ENCODE data around the gene ADAM22. TPM values are rescaled to one million over a fixed set of nuclear protein-coding genes. Genes with fewer than 3 reads are reported as not detected.

Gene ADAM22
- total RNA-seq, 4 donors from 2014 or later: 3.6 to 8.6 (median 5.1) TPM

DNA sequence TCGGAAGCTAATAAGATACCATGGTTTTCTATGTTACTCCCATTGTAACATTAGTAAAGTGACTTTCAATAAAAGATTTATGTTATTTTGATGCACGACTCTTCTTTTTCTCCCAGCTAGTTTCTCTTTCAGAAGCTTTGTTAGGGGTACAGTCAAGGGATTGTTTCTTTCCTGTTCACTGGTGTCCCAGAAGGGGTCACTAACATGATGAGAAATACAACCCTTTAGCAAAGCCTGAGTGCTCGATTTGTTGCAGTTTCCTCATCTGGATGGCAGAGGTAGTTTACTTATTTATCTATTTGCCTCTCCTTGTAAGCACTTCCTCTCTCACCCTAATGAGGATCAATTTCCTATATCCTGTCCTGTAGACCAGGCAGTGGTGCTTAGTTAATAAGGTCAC is 268.7 kb downstream of the ADAM22 start:
- H3K27ac ChIP-seq: no peak overlapping the region
- DNase-seq (ENCODE audit: low spot score in 2 of 2): no peak
- no peaks in the 10 kb centered on the region for H3K9me3 ChIP-seq
- peaks cover 0 to 69% (median 11%) of the 10 kb centered on the region in 3 donors for H3K36me3 ChIP-seq
- TF ChIP-seq EP300 (IDR thresholded peaks at IDR 0.05) (no peak), POLR2A (IDR thresholded peaks at IDR 0.05) (no peak)
- TF ChIP-seq, protein P1, sequence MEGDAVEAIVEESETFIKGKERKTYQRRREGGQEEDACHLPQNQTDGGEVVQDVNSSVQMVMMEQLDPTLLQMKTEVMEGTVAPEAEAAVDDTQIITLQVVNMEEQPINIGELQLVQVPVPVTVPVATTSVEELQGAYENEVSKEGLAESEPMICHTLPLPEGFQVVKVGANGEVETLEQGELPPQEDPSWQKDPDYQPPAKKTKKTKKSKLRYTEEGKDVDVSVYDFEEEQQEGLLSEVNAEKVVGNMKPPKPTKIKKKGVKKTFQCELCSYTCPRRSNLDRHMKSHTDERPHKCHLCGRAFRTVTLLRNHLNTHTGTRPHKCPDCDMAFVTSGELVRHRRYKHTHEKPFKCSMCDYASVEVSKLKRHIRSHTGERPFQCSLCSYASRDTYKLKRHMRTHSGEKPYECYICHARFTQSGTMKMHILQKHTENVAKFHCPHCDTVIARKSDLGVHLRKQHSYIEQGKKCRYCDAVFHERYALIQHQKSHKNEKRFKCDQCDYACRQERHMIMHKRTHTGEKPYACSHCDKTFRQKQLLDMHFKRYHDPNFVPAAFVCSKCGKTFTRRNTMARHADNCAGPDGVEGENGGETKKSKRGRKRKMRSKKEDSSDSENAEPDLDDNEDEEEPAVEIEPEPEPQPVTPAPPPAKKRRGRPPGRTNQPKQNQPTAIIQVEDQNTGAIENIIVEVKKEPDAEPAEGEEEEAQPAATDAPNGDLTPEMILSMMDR (IDR thresholded peaks at IDR 0.05): no peak
- H3K27me3 ChIP-seq: no peaks in the 10 kb centered on the region
- no peaks in the 10 kb centered on the region for H3K4me1 ChIP-seq
- WGBS, 2 donors: 66 to 68% methylated on average over 3 of the region's 3 CpGs
- no peak overlapping the region for H3K4me3 ChIP-seq

DNA sequence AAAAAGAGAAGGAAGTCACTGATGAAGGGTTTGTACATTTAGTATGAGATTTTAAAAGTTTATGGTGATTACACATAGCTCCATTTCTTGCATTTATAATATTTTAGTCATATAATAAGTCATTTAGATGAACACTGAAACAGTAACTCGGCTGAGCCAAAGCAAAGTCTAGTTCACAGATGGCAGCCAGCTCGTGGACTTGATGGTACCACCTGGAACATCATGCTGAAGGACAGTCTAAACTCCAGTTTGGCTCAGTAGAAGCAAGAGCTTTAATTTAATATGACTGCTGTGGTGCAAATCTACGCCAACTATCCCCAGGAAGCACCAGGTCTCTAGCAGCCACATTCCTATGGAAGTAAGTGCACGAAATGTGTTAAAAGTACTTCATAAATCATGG is 269.4 kb downstream of the ADAM22 start:
- Histone ChIP-seq H3K9me3 (no peaks in the 10 kb centered on the region), H3K36me3 (peaks cover 0 to 75% (median 13%) of the 10 kb centered on the region in 3 donors), H3K4me1 (no peaks in the 10 kb centered on the region), H3K4me3 (no peak overlapping the region), H3K27me3 (no peaks in the 10 kb centered on the region), H3K27ac (no peak overlapping the region)
- no peak for TF ChIP-seq POLR2A (IDR thresholded peaks at IDR 0.05)
- TF ChIP-seq, protein P1 (IDR thresholded peaks at IDR 0.05): no peak
- TF ChIP-seq EP300 (IDR thresholded peaks at IDR 0.05): no peak
- no peak for DNase-seq (ENCODE audit: low spot score in 2 of 2)
- 95 to 96% methylated on average over 4 of the region's 4 CpGs for WGBS, 2 donors

DNA sequence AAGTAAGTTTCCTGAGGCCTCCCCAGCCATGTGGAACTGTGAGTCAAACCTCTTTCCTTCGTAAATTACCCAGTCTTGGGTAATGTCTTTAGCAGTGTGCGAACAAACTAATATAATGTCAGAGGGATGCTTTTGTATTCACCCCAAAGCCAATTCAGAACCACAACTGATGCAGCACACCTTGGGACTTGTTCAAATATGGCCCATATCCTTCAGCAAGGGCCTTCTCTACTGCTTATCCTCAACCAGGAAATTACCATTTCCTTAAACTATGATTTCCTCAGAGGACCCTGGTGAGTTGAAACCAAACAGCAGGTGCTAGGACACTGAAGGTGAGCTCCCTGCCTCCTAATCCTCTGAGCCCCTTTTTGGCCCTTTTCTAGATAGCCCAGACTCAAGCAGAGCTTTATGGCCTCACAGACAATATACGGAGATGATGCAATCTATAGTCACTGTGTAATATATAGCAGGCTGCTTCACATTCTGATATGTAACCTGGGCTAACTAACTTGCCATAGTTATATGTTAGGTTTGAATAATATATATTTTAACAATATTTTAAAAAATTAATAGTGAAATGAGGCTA is 270.6 kb downstream of the ADAM22 start:
- Histone ChIP-seq H3K9me3 (no peaks in the 10 kb centered on the region), H3K4me3 (no peak overlapping the region), H3K27me3 (no peaks in the 10 kb centered on the region), H3K36me3 (peaks cover 3 to 86% (median 15%) of the 10 kb centered on the region in 3 donors), H3K4me1 (no peaks in the 10 kb centered on the region), H3K27ac (no peak overlapping the region)
- no peak for DNase-seq (ENCODE audit: low spot score in 2 of 2)
- TF ChIP-seq, protein P1 (IDR thresholded peaks at IDR 0.05): no peak
- TF ChIP-seq POLR2A (IDR thresholded peaks at IDR 0.05): no peak
- no peak for TF ChIP-seq EP300 (IDR thresholded peaks at IDR 0.05)
- WGBS, 2 donors: 93 to 97% methylated on average over 3 of the region's 3 CpGs

DNA sequence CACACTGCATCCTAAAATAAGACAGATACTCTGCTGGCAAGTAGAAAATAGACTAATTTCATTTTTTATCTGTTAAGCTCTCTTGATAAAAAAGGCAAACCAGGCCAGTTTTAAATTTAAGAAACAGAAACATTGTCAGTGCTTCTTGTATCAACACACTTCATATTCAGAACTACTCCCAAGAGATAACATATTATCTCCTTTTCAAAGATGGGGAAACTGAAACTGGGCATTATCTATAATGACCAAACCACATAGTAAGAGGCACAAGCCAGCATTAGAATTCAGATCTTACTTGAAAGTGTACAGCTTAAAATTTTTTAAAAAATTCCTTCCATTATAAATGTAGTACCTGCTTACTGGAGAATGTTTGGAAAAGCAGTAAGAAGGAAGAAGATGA is 271.1 kb downstream of the ADAM22 start:
- Histone ChIP-seq H3K36me3 (peaks cover 3 to 91% (median 20%) of the 10 kb centered on the region in 3 donors), H3K9me3 (no peaks in the 10 kb centered on the region)

DNA sequence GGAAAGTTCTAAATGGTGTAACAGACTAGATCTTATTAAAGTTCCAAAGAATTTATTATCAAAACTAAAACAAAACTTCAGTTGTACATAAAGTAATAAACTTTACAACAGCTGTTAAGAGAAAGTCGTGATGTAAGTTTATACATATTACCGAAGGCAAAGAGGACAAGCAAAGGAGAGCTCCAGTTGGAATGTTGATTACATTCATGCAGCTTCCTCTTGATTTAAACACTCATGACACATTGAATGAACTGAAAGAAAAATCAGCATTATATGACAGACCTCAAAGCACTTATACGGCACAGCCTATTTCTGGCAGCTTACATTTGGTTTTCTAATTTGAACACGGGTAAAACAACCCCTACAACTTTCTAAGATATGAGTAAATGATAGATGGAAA is 272.2 kb downstream of the ADAM22 start:
- DNase-seq (ENCODE audit: low spot score in 2 of 2): no peak
- Histone ChIP-seq H3K9me3 (no peaks in the 10 kb centered on the region), H3K4me1 (no peaks in the 10 kb centered on the region), H3K27me3 (no peaks in the 10 kb centered on the region), H3K27ac (no peak overlapping the region), H3K4me3 (no peak overlapping the region), H3K36me3 (peaks cover 3 to 92% (median 20%) of the 10 kb centered on the region in 3 donors)
- no peak for TF ChIP-seq POLR2A (IDR thresholded peaks at IDR 0.05)
- TF ChIP-seq, protein P1 (IDR thresholded peaks at IDR 0.05): no peak
- no peak for TF ChIP-seq EP300 (IDR thresholded peaks at IDR 0.05)
- 80 to 83% methylated on average over 4 of the region's 4 CpGs for WGBS, 2 donors

More for the DNA sequence above, 271.1 kb downstream of the ADAM22 start:
- no peak overlapping the region for H3K4me3 ChIP-seq
- H3K4me1 ChIP-seq: no peaks in the 10 kb centered on the region
- H3K27me3 ChIP-seq: no peaks in the 10 kb centered on the region
- no peak for DNase-seq (ENCODE audit: low spot score in 2 of 2)
- TF ChIP-seq POLR2A (IDR thresholded peaks at IDR 0.05) (no peak), EP300 (IDR thresholded peaks at IDR 0.05) (no peak)
- TF ChIP-seq, protein P1 (IDR thresholded peaks at IDR 0.05): no peak
- H3K27ac ChIP-seq: no peak overlapping the region
